GM06990 (cell line): ENCODE measurements around the gene EIF2S3B.

ENCODE experiments used
- DNase-seq: peaks from one replicate; pipeline ENCODE4 v3.0.0-alpha.2; 2011; ENCODE audit not compliant: insufficient read length; ENCODE audit errors: extremely low read depth
- H3K27me3 ChIP-seq: replicated peaks from 2 replicates; pipeline ENCODE4 v1.6.0; 2011; ENCODE audit warnings: low read length; ENCODE audit not compliant: control insufficient read depth, insufficient read depth
- H3K36me3 ChIP-seq: 2 replicates; pipeline ENCODE4 v1.5.1; 2011; ENCODE audit warnings: low read length; ENCODE audit not compliant: control insufficient read depth, insufficient read depth
- H3K4me3 ChIP-seq: replicated peaks from 2 replicates; pipeline ENCODE4 v1.5.1; 2011; ENCODE audit warnings: low read depth, mild to moderate bottlenecking, control low read depth, low read length
- TF ChIP-seq, protein P1 (sequence below): IDR thresholded peaks from 2 replicates; pipeline ENCODE4 v1.5.1; 2011; ENCODE audit warnings: low read length, control low read depth, mild to moderate bottlenecking, inconsistent platforms; ENCODE audit not compliant: insufficient read depth, poor library complexity, severe bottlenecking

EIF2S3B gene

DNA sequence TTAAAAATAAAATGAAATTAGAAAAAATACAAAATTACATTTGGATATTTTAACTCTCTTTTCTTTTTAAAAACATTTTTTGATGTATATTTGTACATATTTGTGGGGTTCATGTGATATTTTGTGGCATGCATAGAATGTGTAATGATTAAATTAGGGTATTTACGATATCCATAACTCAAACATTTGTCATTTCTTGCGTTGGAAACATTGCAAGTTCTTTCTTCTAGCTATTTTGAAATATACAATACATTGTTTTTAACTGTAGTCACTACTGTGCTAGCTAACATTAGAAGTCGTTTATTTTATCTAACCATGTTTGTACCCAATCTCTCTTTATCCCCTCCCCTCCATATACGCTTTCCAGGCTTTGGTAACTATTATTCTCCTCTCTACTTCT lies 13.9 kb upstream of the EIF2S3B start:
- no peak for DNase-seq
- Histone ChIP-seq H3K27me3 (no peaks in the 10 kb centered on the region), H3K4me3 (no peak overlapping the region), H3K36me3 (no peaks in the 10 kb centered on the region)
- TF ChIP-seq, protein P1, sequence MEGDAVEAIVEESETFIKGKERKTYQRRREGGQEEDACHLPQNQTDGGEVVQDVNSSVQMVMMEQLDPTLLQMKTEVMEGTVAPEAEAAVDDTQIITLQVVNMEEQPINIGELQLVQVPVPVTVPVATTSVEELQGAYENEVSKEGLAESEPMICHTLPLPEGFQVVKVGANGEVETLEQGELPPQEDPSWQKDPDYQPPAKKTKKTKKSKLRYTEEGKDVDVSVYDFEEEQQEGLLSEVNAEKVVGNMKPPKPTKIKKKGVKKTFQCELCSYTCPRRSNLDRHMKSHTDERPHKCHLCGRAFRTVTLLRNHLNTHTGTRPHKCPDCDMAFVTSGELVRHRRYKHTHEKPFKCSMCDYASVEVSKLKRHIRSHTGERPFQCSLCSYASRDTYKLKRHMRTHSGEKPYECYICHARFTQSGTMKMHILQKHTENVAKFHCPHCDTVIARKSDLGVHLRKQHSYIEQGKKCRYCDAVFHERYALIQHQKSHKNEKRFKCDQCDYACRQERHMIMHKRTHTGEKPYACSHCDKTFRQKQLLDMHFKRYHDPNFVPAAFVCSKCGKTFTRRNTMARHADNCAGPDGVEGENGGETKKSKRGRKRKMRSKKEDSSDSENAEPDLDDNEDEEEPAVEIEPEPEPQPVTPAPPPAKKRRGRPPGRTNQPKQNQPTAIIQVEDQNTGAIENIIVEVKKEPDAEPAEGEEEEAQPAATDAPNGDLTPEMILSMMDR = no peak

DNA sequence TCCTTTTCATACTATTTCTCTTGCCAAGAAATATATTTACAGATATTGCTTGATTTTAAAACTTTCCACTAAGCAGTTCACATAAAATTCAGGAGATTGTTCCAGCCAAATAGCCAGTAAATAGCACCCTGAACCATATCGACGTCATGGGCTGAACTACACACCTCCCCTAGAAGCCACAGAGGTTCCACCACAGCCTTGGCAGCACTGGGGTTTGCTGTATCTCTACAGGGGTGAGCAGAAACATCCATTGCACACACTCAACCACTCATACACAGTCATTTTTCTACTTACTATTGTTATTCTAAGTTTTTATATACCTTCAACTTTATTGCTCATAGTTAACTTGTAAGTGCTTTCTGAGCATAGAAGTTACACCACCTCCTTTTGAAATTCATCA lies 8.1 kb upstream of the EIF2S3B start:
- no peaks in the 10 kb centered on the region for H3K27me3 ChIP-seq
- H3K4me3 ChIP-seq = no peak overlapping the region
- TF ChIP-seq, protein P1 = no peak
- no peak for DNase-seq
- no peaks in the 10 kb centered on the region for H3K36me3 ChIP-seq

DNA sequence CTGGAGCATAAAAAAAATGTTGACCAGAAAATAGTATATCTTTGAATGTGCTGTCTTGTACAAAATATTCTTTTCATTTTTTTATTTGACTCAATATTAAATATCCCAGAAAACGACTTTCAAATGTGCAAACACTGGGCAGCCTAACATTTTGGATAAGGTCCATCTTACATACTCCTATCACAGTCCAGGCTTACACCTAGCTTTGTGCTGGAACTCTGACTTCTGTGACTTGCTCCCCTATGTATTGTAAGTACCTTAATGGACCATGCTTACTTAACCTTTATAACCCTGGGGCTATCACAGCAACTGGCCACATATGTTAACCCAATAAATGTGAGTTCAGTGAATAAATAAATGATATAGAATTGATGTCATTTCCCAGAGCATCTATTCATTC lies 7.6 kb upstream of the EIF2S3B start:
- TF ChIP-seq, protein P1 = no peak

DNA sequence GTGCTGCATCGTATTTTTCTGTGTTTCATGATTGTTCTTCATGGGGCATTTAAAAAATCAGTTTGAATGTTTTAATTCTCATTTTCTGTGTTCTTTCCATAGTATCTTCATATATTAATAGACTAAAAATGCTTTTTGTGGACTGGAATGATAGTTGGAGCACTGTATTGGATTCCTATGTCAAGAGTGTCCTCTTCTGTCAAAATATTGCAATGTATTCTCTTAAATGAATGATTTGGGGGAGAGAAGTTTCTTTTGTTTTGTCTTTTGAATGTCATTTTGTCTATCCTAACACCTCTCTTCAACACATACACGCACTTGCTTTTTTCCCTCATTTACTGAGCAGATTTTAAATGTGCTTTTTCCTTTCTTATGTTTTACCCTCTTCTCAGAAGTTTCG lies 4.7 kb upstream of the EIF2S3B start:
- no peak for DNase-seq
- Histone ChIP-seq H3K4me3 (no peak overlapping the region), H3K27me3 (no peaks in the 10 kb centered on the region), H3K36me3 (no peaks in the 10 kb centered on the region)
- TF ChIP-seq, protein P1 = no peak

More for the DNA sequence above, 7.6 kb upstream of the EIF2S3B start:
- no peak for DNase-seq
- no peak overlapping the region for H3K4me3 ChIP-seq
- H3K36me3 ChIP-seq = no peaks in the 10 kb centered on the region
- H3K27me3 ChIP-seq = no peaks in the 10 kb centered on the region

DNA sequence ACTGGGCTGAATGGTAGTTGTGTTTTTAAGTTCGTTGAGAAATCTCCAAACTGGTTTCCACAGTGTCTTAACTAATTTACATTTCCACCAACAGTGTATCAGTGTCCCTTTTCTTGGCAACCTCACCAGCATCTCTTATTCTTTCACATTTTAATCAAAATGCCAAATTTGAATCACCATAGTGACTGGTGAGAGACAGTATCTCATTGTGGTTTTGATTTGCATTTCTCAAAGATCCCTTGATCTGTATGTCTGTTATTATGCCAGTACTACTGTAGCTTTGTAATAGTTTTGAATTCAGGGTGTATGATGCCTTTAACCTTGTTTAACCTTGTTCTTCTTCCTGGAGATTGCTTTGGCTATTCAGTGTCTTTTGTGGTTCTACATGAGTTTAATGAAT lies 2.2 kb upstream of the EIF2S3B start:
- Histone ChIP-seq H3K4me3 (no peak overlapping the region), H3K27me3 (no peaks in the 10 kb centered on the region), H3K36me3 (no peaks in the 10 kb centered on the region)
- no peak for DNase-seq
- TF ChIP-seq, protein P1 = no peak

DNA sequence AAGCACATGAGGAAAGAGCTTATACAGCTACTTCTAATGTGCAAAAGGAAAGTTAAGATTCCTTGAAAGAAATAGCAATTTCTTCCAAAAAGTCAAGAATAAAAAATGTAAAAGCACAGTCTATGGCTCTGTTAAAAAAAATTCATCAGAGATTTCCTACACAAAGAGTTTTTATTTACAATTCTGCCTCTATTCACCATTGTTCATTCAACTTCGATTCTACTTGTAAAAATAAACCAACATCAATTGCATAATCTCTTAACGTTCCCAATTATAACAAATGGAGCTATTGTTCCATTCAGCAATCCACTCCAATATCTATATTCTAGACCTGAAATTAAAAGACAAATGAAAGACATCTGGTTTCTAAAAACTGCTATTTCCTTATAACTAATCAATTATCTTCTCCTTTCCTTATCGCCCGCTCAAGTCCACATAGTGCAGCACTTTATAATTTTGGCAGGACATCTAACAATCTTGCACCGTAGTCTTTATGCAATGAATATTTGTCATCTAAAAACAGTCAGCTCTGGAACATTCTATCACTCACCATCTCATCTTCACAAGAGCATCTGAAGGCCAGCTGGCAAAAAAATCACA lies 6.2 kb downstream of the EIF2S3B start:
- H3K27me3 ChIP-seq = no peaks in the 10 kb centered on the region
- no peak for DNase-seq
- H3K4me3 ChIP-seq = no peak overlapping the region
- TF ChIP-seq, protein P1 = no peak
- H3K36me3 ChIP-seq = no peaks in the 10 kb centered on the region
